Progenitor cell of endocrine pancreas (in vitro differentiated cells): Measurements from ENCODE around the gene TET3. TPM values are rescaled to one million over a fixed set of nuclear protein-coding genes. Genes with fewer than 3 reads are reported as not detected.

Experiments used
- DNase-seq: peaks from one replicate; pipeline ENCODE4 v3.0.0; 2021; ENCODE audit warnings: low spot score; ENCODE audit not compliant: unreplicated experiment
- H3K27ac Mint-ChIP-seq: 2 replicates; pipeline ENCODE4 v1.8.0; 2021; ENCODE audit warnings: mild to moderate bottlenecking, moderate library complexity, mixed read lengths
- H3K27me3 Mint-ChIP-seq: 2 replicates; pipeline ENCODE4 v1.8.0; 2021; ENCODE audit warnings: mixed read lengths
- H3K36me3 Mint-ChIP-seq: 2 replicates; pipeline ENCODE4 v1.8.0; 2022; ENCODE audit warnings: mixed read lengths; ENCODE audit not compliant: insufficient read depth
- H3K4me1 Mint-ChIP-seq: 2 replicates; pipeline ENCODE4 v1.8.0; 2021; ENCODE audit warnings: low read depth, mixed read lengths
- H3K4me3 Mint-ChIP-seq: 2 replicates; pipeline ENCODE4 v1.8.0; 2021; ENCODE audit warnings: low read depth, mild to moderate bottlenecking, moderate library complexity, mixed read lengths
- H3K9me3 Mint-ChIP-seq: 2 replicates; pipeline ENCODE4 v1.8.0; 2021; ENCODE audit warnings: low read depth, mixed read lengths
- CTCF ChIP-seq: fragments of 200-600 bp; sonication (generic); IDR thresholded peaks from one replicate; pipeline ENCODE4 v1.5.0; 2021; ENCODE audit warnings: antibody characterized with exemption, mild to moderate bottlenecking; ENCODE audit not compliant: unreplicated experiment
- total RNA-seq: library from RNA; stranded (reverse); gene quantifications from 2 replicates; pipeline ENCODE4 v1.2.1, GENCODE V29; 2021

TET3 gene
- total RNA-seq, 1 donor from 2014 or later: 40.7 TPM

- H3K4me1 Mint-ChIP-seq: peaks cover 6% of the 10 kb centered on the region
- no peak for DNase-seq
- peaks cover 18% of the 10 kb centered on the region for H3K27me3 Mint-ChIP-seq
- H3K4me3 Mint-ChIP-seq: no peak overlapping the region
- H3K9me3 Mint-ChIP-seq: no peaks in the 10 kb centered on the region
- TF ChIP-seq CTCF: no peak
- H3K36me3 Mint-ChIP-seq: no peaks in the 10 kb centered on the region
- no peak overlapping the region for H3K27ac Mint-ChIP-seq
These were observed 13.0 kb upstream of the TET3 start for GRCh38 chr2:73971722-73972121.

- Mint-ChIP-seq H3K27ac (no peak overlapping the region), H3K9me3 (no peaks in the 10 kb centered on the region), H3K36me3 (no peaks in the 10 kb centered on the region), H3K27me3 (peaks cover 30% of the 10 kb centered on the region), H3K4me3 (no peak overlapping the region), H3K4me1 (peaks cover 13% of the 10 kb centered on the region)
- no peak for DNase-seq
- no peak for TF ChIP-seq CTCF
These were observed 11.9 kb upstream of the TET3 start for GRCh38 chr2:73972846-73973245.

GRCh38 chr2:73975731-73976130, 9.0 kb upstream of the TET3 start:
- H3K4me1 Mint-ChIP-seq: peaks cover 19% of the 10 kb centered on the region
- no peaks in the 10 kb centered on the region for H3K36me3 Mint-ChIP-seq
- no peak for DNase-seq
- H3K4me3 Mint-ChIP-seq: no peak overlapping the region
- H3K9me3 Mint-ChIP-seq: no peaks in the 10 kb centered on the region
- TF ChIP-seq CTCF: no peak
- H3K27me3 Mint-ChIP-seq: peaks cover 43% of the 10 kb centered on the region
- no peak overlapping the region for H3K27ac Mint-ChIP-seq

- TF ChIP-seq CTCF: no peak
- Mint-ChIP-seq H3K36me3 (no peaks in the 10 kb centered on the region), H3K27me3 (peaks cover 45% of the 10 kb centered on the region), H3K27ac (no peak overlapping the region), H3K9me3 (no peaks in the 10 kb centered on the region), H3K4me3 (peak overlapping the region; percentile 11), H3K4me1 (peaks cover 24% of the 10 kb centered on the region)
- no peak for DNase-seq
These were observed 7.9 kb upstream of the TET3 start for GRCh38 chr2:73976803-73977202.

- no peak for DNase-seq
- Mint-ChIP-seq H3K36me3 (no peaks in the 10 kb centered on the region), H3K4me1 (peaks cover 29% of the 10 kb centered on the region), H3K9me3 (no peaks in the 10 kb centered on the region), H3K4me3 (no peak overlapping the region), H3K27ac (no peak overlapping the region), H3K27me3 (peaks cover 45% of the 10 kb centered on the region)
- TF ChIP-seq CTCF: no peak
These were observed 7.2 kb upstream of the TET3 start for GRCh38 chr2:73977466-73977865.
